GM19035 (cell line): Measurements from ENCODE around the gene LRRC8B.
"Not testable (repeated sequence)": the region's sequence is repeated elsewhere in the genome, so short reads cannot be mapped to it uniquely, and the experiment has no call there.

Experiments used
- ATAC-seq: cut with Tn5 transposase; IDR thresholded peaks from one replicate; pipeline ENCODE4 v1.9.1; 2021; ENCODE audit not compliant: unreplicated experiment

Gene LRRC8B

GRCh38 chr1:89523572-89524368 lies 859 bp upstream of the LRRC8B start:
- peak; percentile 32 for ATAC-seq

GRCh38 chr1:89525169-89525855 lies 683 bp downstream of the LRRC8B start:
- peak; percentile 10 for ATAC-seq

- ATAC-seq: no peak
These were observed 2.6 kb downstream of the LRRC8B start for GRCh38 chr1:89527256-89527655.

GRCh38 chr1:89527750-89528381 lies 3.2 kb downstream of the LRRC8B start:
- no peak for ATAC-seq

GRCh38 chr1:89528382-89528780 lies 3.8 kb downstream of the LRRC8B start:
- no peak for ATAC-seq

GRCh38 chr1:89529196-89529595 lies 4.6 kb downstream of the LRRC8B start:
- ATAC-seq: no peak

GRCh38 chr1:89530444-89531089 lies 5.9 kb downstream of the LRRC8B start:
- no peak for ATAC-seq

GRCh38 chr1:89531480-89532139 lies 7.0 kb downstream of the LRRC8B start:
- ATAC-seq: no peak

- ATAC-seq: no peak
These were observed 7.6 kb downstream of the LRRC8B start for GRCh38 chr1:89532228-89532627.

GRCh38 chr1:89532866-89533265 lies 8.2 kb downstream of the LRRC8B start:
- ATAC-seq: no peak

GRCh38 chr1:89535537-89535936 lies 10.9 kb downstream of the LRRC8B start:
- no peak for ATAC-seq

GRCh38 chr1:89536555-89537341 lies 12.1 kb downstream of the LRRC8B start:
- ATAC-seq: no peak

- ATAC-seq: no peak
These were observed 13.7 kb downstream of the LRRC8B start for GRCh38 chr1:89538361-89538760.

- ATAC-seq: no peak
These were observed 14.5 kb downstream of the LRRC8B start for GRCh38 chr1:89539128-89539527.

GRCh38 chr1:89540406-89540970 lies 15.9 kb downstream of the LRRC8B start:
- no peak for ATAC-seq

- no peak for ATAC-seq
These were observed 17.7 kb downstream of the LRRC8B start for GRCh38 chr1:89542345-89542744.

- ATAC-seq: not testable (repeated sequence)
These were observed 19.0 kb downstream of the LRRC8B start for GRCh38 chr1:89543632-89544031.

GRCh38 chr1:89545264-89546038 lies 20.8 kb downstream of the LRRC8B start:
- ATAC-seq: no peak
